ENCODE results near the gene SPRYD3.

DNA sequence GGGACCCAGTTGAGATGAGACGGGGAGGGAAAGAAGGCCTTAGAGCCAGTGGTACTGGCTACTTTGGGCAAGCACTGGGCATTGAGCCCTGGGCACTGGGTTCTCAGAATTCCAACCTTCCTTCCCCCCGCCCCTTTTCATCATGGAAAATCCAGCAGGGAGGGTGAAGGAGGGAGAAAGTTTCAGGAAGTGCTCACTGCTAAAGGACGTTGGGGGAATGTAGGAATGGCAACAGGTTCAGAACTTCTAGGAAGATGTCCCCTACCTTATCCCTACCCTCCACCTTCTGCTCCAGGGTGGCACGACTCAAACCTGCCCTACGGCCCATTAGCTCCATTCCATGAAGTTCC lies 33.5 kb downstream of the SPRYD3 start:
- TF ChIP-seq, protein P1, sequence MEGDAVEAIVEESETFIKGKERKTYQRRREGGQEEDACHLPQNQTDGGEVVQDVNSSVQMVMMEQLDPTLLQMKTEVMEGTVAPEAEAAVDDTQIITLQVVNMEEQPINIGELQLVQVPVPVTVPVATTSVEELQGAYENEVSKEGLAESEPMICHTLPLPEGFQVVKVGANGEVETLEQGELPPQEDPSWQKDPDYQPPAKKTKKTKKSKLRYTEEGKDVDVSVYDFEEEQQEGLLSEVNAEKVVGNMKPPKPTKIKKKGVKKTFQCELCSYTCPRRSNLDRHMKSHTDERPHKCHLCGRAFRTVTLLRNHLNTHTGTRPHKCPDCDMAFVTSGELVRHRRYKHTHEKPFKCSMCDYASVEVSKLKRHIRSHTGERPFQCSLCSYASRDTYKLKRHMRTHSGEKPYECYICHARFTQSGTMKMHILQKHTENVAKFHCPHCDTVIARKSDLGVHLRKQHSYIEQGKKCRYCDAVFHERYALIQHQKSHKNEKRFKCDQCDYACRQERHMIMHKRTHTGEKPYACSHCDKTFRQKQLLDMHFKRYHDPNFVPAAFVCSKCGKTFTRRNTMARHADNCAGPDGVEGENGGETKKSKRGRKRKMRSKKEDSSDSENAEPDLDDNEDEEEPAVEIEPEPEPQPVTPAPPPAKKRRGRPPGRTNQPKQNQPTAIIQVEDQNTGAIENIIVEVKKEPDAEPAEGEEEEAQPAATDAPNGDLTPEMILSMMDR (IDR thresholded peaks at IDR 0.05 in 8 of 11, conservative IDR thresholded peaks at IDR 0.05 in 3 of 11) = no peak
- peak in 1 of 3 donors; percentile 74 for TF ChIP-seq POLR2AphosphoS5 (IDR thresholded peaks at IDR 0.05)
